Thymus (tissue), 11 donors: Measurements from ENCODE around the gene DHX34. TPM values are rescaled to one million over a fixed set of nuclear protein-coding genes. Genes with fewer than 3 reads are reported as not detected.

ENCODE experiments used
- DNase-seq, 9 donors: peaks; one replicate each; pipeline ENCODE4 v3.0.0-alpha.2; 2013; ENCODE audit warnings: low spot score in 9 of 9, low read depth in 6 of 9, missing footprints in 1 of 9
- H3K27ac ChIP-seq, 2 donors: one replicate each; pipeline ENCODE4 v1.5.1; 2013; ENCODE audit warnings: control low read depth in 1 of 2, low read depth in 1 of 2, low read length in 1 of 2, mild to moderate bottlenecking in 1 of 2, moderate library complexity in 1 of 2
- H3K27me3 ChIP-seq, 2 donors: one replicate each; pipeline ENCODE4 v1.5.1; 2013; ENCODE audit warnings: low read length in 1 of 2; ENCODE audit not compliant: control insufficient read depth in 2 of 2, insufficient read depth in 1 of 2
- H3K36me3 ChIP-seq, 2 donors: one replicate each; pipeline ENCODE4 v1.5.1; 2013; ENCODE audit warnings: low read length in 1 of 2, mild to moderate bottlenecking in 1 of 2, moderate library complexity in 1 of 2; ENCODE audit not compliant: control insufficient read depth in 2 of 2, insufficient read depth in 2 of 2
- H3K4me1 ChIP-seq, 2 donors: one replicate each; pipeline ENCODE4 v1.5.1; 2013; ENCODE audit warnings: low read length in 2 of 2; ENCODE audit not compliant: control insufficient read depth in 2 of 2, insufficient read depth in 2 of 2
- H3K4me3 ChIP-seq, 2 donors: one replicate each; pipeline ENCODE4 v1.5.1; 2013; ENCODE audit warnings: low read length in 2 of 2, control low read depth in 1 of 2, mild to moderate bottlenecking in 1 of 2
- H3K9me3 ChIP-seq, 2 donors: one replicate each; pipeline ENCODE4 v1.5.1; 2013; ENCODE audit warnings: low read length in 1 of 2, mild to moderate bottlenecking in 1 of 2; ENCODE audit not compliant: control insufficient read depth in 2 of 2, insufficient read depth in 1 of 2
- WGBS: extraction: QIAGEN DNeasy Blood & Tissue Kit; methylation state at CpG from one replicate; pipeline ENCODE4 v1.1.7; 2013; 5-methylcytosine and 5-hydroxymethylcytosine counted together
- polyA plus RNA-seq: library from polyadenylated mRNA; stranded (reverse); fragments of 200-250 nt; gene quantifications from one replicate; pipeline ENCODE4 v1.2.3, GENCODE V29; 2013
- total RNA-seq: library from RNA; stranded (reverse); fragments of 120-200 nt; gene quantifications from one replicate; pipeline ENCODE4 v1.2.4, GENCODE V29; 2013
- donor health status: healthy.

Gene DHX34
- total and polyA plus RNA-seq, 2 donors: 5.2 to 16.0 TPM

DNA sequence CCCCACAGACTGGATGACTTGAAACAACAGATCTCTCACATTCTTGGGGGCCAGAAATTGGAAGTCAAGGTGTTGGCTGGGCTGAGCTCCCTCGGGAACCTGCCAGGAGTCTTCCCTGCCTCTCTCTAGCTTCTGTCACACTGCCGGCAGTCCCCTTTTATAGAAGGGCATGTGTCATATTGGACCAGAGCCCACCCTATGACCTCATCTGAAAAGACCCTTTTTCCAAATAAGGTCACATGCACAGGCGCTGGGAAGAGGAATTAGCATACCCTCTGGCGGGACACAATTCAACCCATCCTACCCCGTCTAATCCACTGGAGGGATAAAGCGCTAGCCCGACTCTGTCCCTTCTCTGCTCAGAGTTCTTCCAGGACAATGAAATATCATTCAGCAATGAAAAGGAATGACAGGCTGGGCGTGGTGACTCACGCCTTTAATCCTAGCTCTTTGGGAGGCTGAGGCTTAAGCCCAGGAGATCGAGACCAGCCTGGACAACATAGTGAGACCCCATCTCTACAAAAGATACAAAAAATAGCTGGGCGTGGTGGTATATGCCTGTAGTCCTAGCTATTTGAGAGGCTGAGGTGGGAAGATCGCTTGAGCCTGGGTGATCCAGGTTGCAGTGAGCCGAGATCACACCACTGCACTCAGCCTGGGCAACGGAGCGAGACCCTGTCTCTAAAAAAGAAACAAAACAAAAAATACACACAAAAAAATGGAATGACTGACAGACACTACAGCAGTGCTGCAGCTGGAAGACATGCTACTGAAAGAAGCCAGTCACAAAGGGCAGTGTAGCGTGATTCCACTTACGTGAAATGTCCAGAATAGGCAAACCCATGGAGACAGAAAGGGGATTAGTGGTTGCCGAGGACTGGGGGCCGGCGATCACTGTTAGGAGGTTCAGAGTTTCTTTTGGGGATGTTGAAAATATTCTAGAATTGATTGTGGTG, 41.7 kb downstream of the DHX34 start:
- WGBS: 90% methylated on average over 20 of the region's 20 CpGs
- DNase-seq: no peak
- Histone ChIP-seq H3K36me3 (no peaks in the 10 kb centered on the region), H3K4me3 (no peak overlapping the region), H3K4me1 (no peaks in the 10 kb centered on the region), H3K27ac (no peak overlapping the region), H3K9me3 (no peaks in the 10 kb centered on the region), H3K27me3 (peaks cover 0 to 3% of the 10 kb centered on the region in 2 donors)

- H3K27me3 ChIP-seq: peaks cover 0 to 3% of the 10 kb centered on the region in 2 donors
- DNase-seq: peak; percentile 18 to 75 (median 39)
- WGBS: 39% methylated on average over 15 of the region's 15 CpGs
- H3K4me1 ChIP-seq: no peaks in the 10 kb centered on the region
- H3K9me3 ChIP-seq: no peaks in the 10 kb centered on the region
- no peak overlapping the region for H3K27ac ChIP-seq
- H3K36me3 ChIP-seq: no peaks in the 10 kb centered on the region
- H3K4me3 ChIP-seq: no peak overlapping the region
These were observed 42.6 kb downstream of the DHX34 start for GRCh38 chr19:47391510-47392223.

DNA sequence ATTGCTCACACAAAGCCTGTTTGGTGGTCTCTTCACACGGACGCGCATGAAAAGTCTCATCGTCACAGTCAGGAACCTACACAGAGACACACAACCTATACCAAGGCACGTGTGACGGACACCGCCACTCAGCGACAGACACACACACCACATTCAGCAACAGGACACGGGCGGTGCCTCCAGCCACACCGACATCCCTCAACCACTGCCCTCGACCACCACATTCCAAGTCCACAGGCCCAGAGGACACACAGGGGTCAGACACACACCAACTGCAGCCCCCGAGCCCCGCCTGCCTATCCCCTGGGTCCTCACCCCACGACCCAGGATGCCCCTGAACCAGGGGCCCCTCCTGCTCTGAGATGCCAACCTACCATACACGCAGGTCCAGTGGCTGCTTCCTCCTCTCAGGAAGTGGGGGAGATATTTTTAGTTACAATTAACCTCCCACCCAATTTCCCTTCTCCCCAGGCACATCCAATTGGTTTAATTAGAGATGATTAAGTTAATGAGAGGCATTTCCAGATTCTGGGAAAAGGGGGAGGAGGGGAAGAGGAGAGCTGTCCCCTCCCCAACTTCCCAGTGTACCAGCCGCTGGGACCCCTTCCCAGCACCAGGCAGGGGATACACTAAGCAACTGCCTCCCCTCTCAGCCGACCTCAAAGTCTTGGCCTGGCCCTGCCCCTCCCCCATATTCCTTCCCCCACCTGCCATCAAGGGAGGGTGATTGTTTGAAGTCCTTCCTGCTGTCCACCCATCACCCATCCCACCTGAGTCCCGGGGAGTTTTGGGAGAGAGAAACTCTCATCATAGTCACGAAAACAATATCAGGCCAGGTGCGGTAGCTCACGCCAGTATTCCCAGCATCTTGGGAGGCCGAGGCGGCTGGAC, 49.8 kb downstream of the DHX34 start:
- Histone ChIP-seq H3K27me3 (peaks cover 0 to 15% of the 10 kb centered on the region in 2 donors), H3K4me3 (no peak overlapping the region), H3K36me3 (no peaks in the 10 kb centered on the region), H3K27ac (no peak overlapping the region), H3K9me3 (no peaks in the 10 kb centered on the region), H3K4me1 (no peaks in the 10 kb centered on the region)
- 72% methylated on average over 24 of the region's 24 CpGs for WGBS
- DNase-seq: no peak

DNA sequence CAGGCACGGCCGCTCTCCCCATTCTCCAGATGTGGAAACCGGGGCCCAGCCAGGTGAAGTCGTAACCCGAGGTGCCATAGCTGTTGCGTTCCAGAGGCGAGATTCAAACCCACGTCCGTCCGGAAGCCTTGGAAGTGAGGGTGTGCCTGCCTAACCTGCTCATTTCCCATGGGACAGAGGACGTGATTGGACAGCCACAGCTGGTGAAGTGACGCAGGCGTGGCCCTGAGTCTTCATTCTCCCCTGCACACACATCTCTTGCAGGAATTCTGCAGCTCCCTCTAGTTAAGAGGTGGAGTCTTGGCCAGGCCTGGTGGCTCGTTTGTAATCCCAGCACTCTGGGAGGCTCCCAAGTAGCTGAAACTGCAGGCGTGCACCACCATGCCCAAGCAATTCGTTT, 53.4 kb downstream of the DHX34 start:
- Histone ChIP-seq H3K36me3 (no peaks in the 10 kb centered on the region), H3K9me3 (no peaks in the 10 kb centered on the region), H3K27ac (no peak overlapping the region), H3K4me1 (no peaks in the 10 kb centered on the region), H3K4me3 (no peak overlapping the region), H3K27me3 (peaks cover 10 to 42% of the 10 kb centered on the region in 2 donors)
- 89% methylated on average over 16 of the region's 16 CpGs for WGBS
- DNase-seq: no peak

GRCh38 chr19:47404334-47405196, 55.5 kb downstream of the DHX34 start:
- Histone ChIP-seq H3K27me3 (peaks cover 12 to 47% of the 10 kb centered on the region in 2 donors), H3K9me3 (no peaks in the 10 kb centered on the region), H3K4me3 (no peak overlapping the region), H3K4me1 (no peaks in the 10 kb centered on the region), H3K27ac (no peak overlapping the region), H3K36me3 (no peaks in the 10 kb centered on the region)
- DNase-seq: no peak
- 74% methylated on average over 9 of the region's 9 CpGs for WGBS

- Histone ChIP-seq H3K4me3 (no peak overlapping the region), H3K4me1 (no peaks in the 10 kb centered on the region), H3K27ac (no peak overlapping the region), H3K27me3 (peaks cover 12 to 46% of the 10 kb centered on the region in 2 donors), H3K36me3 (no peaks in the 10 kb centered on the region), H3K9me3 (no peaks in the 10 kb centered on the region)
- no peak for DNase-seq
- WGBS: 93% methylated on average over 4 of the region's 4 CpGs
These were observed 56.1 kb downstream of the DHX34 start for GRCh38 chr19:47405197-47405550.

DNA sequence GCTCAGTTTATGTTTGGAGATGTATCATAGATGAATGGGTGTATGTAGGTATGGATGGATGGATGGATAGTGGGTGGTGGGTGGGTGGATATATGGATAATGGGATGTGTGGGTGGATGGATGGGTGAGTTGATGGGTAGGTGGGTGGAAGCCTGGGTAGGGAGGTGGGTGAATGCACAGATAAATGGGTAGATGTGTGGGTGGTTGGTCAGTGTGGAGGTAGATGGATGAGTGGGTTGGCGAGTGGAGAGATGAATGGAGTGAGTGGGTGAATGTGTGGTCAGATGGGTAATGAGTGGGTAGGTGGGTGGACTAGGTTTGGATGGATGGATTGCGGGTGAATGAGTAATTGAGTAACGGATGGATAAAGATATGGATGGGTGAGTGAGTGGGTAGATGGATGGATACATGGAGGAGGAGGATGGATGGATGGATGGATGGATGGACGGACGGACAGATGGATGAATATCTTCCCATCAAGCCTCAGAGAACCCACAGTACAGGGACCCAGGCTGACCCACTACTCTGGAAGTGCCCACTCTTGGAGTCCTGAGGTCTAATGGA, 56.8 kb downstream of the DHX34 start:
- DNase-seq: no peak
- H3K27me3 ChIP-seq: peaks cover 12 to 46% of the 10 kb centered on the region in 2 donors
- H3K4me1 ChIP-seq: no peaks in the 10 kb centered on the region
- H3K9me3 ChIP-seq: no peaks in the 10 kb centered on the region
- no peak overlapping the region for H3K4me3 ChIP-seq
- H3K27ac ChIP-seq: no peak overlapping the region
- WGBS: 83% methylated on average over 5 of the region's 5 CpGs
- H3K36me3 ChIP-seq: no peaks in the 10 kb centered on the region
